Adipocyte (in vitro differentiated cells): ENCODE measurements around the gene PTPN20.

Experiments
- DNase-seq: peaks from one replicate; pipeline ENCODE4 v3.0.0-alpha.2; 2015; ENCODE audit warnings: low read depth
- H3K27me3 ChIP-seq: replicated peaks from 2 replicates; pipeline ENCODE4 v1.7.0; 2013; ENCODE audit warnings: mild to moderate bottlenecking, low read length, moderate library complexity; ENCODE audit not compliant: control insufficient read depth, insufficient read depth
- H3K36me3 ChIP-seq: 2 replicates; pipeline ENCODE4 v1.7.0; 2013; ENCODE audit warnings: low read length, mild to moderate bottlenecking, moderate library complexity; ENCODE audit not compliant: control insufficient read depth, insufficient read depth, severe bottlenecking
- H3K4me1 ChIP-seq: 2 replicates; pipeline ENCODE4 v1.7.0; 2013; ENCODE audit warnings: mild to moderate bottlenecking, low read length, moderate library complexity; ENCODE audit not compliant: control insufficient read depth, insufficient read depth
- H3K4me3 ChIP-seq: 2 replicates; pipeline ENCODE4 v1.7.0; 2013; ENCODE audit warnings: mild to moderate bottlenecking, low read length, moderate library complexity
- H3K9ac ChIP-seq: 2 replicates; pipeline ENCODE4 v1.7.0; 2013; ENCODE audit warnings: mild to moderate bottlenecking, low read length, moderate library complexity
- H3K9me3 ChIP-seq: 2 replicates; pipeline ENCODE4 v1.7.0; 2013; ENCODE audit warnings: mild to moderate bottlenecking, low read length, moderate library complexity; ENCODE audit not compliant: control insufficient read depth

Gene PTPN20

DNA sequence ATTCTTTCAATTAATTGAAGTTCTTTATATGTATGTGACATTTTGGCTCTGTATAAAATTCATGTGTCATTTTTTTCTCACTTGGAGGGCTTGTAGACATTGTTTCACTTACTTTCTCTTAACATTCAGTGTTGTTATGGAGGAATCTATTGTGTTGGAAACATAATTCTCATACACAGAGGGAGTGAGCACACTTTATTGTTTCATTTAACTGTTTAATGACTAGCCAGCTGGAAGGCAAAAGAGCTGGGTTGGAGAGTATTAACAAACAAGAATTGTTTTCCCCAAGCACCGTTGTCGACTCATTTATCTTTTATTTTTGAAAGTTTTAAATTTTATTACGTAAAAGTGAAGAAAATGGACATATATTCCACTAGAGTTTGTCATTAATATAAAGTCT lies 98.8 kb downstream of the PTPN20 start:
- H3K4me1 ChIP-seq: peaks cover 43% of the 10 kb centered on the region
- H3K36me3 ChIP-seq: no peaks in the 10 kb centered on the region
- no peak for DNase-seq
- H3K27me3 ChIP-seq: no peaks in the 10 kb centered on the region
- no peak overlapping the region for H3K4me3 ChIP-seq
- no peaks in the 10 kb centered on the region for H3K9me3 ChIP-seq
- H3K9ac ChIP-seq: no peak overlapping the region

DNA sequence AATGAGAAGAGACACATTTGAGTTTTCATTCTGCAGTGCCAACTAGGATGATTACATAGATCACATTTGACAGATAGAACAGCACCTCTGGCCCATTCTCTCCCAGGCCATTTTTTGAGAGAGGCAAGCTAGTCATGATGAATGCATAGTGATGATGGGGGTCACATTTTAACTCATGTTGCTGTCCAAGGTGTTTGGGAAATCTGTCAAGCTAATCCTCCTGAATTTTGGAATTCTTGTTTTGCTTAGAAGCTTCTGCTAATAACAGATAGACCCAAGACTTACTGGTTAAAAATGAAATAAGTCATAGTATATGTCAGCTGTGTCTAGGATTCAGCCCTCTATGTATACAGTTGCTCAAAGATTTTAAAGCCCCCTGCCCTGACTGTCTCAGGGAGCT lies 101.0 kb downstream of the PTPN20 start:
- H3K9ac ChIP-seq: no peak overlapping the region
- no peaks in the 10 kb centered on the region for H3K9me3 ChIP-seq
- no peaks in the 10 kb centered on the region for H3K27me3 ChIP-seq
- no peak for DNase-seq
- H3K4me1 ChIP-seq: peaks cover 47% of the 10 kb centered on the region
- H3K36me3 ChIP-seq: no peaks in the 10 kb centered on the region
- no peak overlapping the region for H3K4me3 ChIP-seq

DNA sequence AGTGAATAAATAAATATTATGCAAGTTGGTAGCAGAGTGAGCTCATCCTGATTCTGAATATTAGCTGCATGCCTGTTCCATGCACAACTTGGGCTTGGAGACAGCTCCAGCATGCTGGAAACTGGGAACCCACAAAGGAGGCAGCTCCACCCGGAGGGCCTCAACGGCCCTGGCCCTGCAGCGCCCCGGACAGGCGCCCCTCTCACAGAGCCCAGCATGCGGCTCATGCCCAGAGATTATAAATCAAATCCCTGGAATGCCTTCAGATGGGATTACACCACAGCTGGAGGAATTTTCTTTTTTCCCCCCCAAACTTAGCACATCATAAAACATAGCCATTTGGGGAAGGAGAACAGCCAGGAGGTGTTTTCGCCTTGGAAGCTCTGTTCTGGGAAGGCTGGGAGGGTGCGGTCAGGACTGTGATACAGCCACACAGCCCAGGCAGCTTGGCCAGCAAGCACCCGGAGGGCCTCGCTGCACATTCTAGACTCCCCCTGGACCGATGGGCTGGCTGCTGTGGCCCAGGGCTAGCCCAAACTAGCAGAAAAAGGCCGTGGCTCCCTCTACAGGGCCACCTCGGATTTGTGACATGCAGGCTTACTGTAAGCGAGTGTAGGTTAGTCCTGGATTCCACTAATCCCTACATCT lies 102.4 kb downstream of the PTPN20 start:
- H3K4me3 ChIP-seq: no peak overlapping the region
- peak overlapping the region; percentile 74 for H3K9ac ChIP-seq
- H3K9me3 ChIP-seq: no peaks in the 10 kb centered on the region
- H3K36me3 ChIP-seq: no peaks in the 10 kb centered on the region
- DNase-seq: no peak
- peaks cover 41% of the 10 kb centered on the region for H3K4me1 ChIP-seq
- H3K27me3 ChIP-seq: no peaks in the 10 kb centered on the region

DNA sequence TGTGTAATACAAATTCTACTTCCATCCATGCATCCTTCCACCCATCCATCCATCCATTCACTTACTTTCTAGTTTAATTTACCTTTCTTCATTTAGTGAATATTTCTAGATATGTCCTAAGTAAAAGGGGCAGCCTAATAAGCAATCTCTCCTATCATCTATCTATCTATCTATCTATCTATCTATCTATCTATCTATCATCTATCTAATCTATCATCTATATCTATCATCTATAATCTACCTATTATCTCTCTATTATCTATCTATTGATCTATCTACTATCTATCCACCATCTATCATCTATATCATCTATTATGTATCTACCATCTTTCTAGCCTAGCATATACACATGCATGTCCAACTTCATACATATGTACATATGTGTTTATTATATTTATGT lies 104.2 kb downstream of the PTPN20 start:
- H3K4me1 ChIP-seq: peaks cover 36% of the 10 kb centered on the region
- H3K27me3 ChIP-seq: no peaks in the 10 kb centered on the region
- no peaks in the 10 kb centered on the region for H3K9me3 ChIP-seq
- no peaks in the 10 kb centered on the region for H3K36me3 ChIP-seq
- DNase-seq: no peak
- H3K4me3 ChIP-seq: no peak overlapping the region
- H3K9ac ChIP-seq: no peak overlapping the region

DNA sequence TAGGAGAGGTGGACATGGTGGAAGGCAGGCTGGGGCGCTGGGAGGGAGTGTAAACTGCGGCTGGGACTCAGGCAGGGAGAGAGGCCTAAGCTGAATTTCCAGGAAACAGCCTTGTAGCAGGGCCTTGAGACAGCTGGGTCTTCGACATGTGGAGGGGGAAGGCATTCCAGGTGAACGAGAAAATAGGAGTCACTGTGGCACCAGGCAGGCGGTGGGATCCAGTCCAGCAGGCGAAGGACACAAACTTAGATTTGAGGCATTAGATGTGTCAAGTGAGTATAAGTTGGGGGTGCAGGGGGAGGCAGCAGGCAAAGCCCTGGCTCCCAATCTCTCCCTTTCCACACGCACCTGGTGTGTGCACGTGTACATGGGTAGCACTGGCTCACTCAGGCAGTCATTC lies 105.3 kb downstream of the PTPN20 start:
- Histone ChIP-seq H3K4me1 (peaks cover 36% of the 10 kb centered on the region), H3K4me3 (no peak overlapping the region), H3K36me3 (no peaks in the 10 kb centered on the region), H3K9ac (no peak overlapping the region), H3K27me3 (no peaks in the 10 kb centered on the region), H3K9me3 (no peaks in the 10 kb centered on the region)
- no peak for DNase-seq

GRCh38 chr10:47018026-47018735 lies 107.0 kb downstream of the PTPN20 start:
- Histone ChIP-seq H3K4me3 (no peak overlapping the region), H3K4me1 (peaks cover 34% of the 10 kb centered on the region), H3K36me3 (no peaks in the 10 kb centered on the region), H3K9me3 (no peaks in the 10 kb centered on the region), H3K27me3 (no peaks in the 10 kb centered on the region), H3K9ac (no peak overlapping the region)
- DNase-seq: no peak

DNA sequence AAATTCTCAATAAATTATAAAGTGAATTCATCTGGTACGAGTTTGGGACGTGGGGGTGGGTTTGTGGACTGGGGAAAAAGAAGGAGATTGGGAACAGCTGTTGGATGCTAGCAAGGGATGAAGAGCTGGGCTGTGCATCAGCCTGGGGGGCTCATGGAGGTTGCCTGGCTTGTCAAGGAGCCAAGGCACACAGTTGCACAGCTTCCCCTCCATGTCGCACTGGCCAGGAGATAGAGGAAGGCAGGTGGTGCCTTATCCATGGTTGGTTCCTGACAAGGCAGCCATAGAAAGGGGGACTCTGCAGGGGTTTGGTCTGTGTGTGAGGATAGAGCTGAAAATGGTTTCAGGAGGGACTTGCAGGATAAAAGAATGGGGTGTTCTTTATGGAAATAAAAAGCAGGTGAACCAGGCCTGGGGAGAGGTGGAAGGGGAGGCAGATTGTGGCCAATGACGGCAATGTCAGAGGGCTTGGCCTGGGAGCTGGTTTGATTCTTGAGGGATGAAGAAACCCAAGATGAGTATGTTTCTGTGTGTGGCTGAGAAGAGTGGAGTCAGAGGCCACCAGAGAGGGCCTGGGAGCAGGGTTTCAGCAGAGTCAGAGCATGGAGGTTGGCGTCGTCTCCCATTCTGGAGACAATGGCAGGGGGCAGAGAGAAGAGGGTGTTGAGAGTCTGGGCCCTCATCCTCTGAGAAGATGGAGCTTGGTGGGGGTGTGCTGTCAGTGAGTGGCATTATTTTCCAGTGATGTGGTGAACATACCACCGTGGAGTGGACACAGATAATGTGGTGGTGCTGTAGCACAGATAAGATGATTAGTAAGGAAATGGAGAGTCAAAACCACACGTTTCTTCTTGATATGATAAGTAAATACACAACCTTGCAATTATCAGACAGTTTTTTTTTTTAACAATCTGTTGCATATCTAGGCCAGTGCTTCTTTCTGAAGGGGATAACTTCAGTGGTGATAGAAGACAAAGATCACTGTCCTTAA lies 108.2 kb downstream of the PTPN20 start:
- no peaks in the 10 kb centered on the region for H3K27me3 ChIP-seq
- DNase-seq: no peak
- H3K9me3 ChIP-seq: no peaks in the 10 kb centered on the region
- peaks cover 26% of the 10 kb centered on the region for H3K4me1 ChIP-seq
- H3K9ac ChIP-seq: no peak overlapping the region
- no peaks in the 10 kb centered on the region for H3K36me3 ChIP-seq
- no peak overlapping the region for H3K4me3 ChIP-seq

DNA sequence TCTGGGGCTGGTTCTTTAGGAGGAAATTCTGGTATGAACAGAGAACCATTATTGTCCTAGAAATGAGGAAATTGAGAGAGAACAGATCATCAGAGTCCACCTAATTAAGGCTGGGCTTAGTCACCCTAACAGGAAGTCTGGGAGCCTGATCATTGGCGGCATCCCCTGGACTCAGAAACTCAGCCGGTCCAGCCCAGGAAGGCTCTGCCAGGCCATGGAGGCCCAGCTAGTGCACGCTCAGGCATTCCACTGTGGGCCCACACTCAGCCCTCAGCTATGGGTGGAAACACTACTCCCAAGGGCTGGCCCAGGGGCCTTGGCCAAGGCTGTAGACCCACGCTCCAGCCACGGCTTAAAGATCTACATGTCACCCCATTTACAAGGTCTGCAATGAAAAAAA lies 109.2 kb downstream of the PTPN20 start:
- DNase-seq: peak; percentile 36
- Histone ChIP-seq H3K4me3 (no peak overlapping the region), H3K36me3 (no peaks in the 10 kb centered on the region), H3K4me1 (peaks cover 27% of the 10 kb centered on the region), H3K9ac (no peak overlapping the region), H3K9me3 (no peaks in the 10 kb centered on the region), H3K27me3 (no peaks in the 10 kb centered on the region)

DNA sequence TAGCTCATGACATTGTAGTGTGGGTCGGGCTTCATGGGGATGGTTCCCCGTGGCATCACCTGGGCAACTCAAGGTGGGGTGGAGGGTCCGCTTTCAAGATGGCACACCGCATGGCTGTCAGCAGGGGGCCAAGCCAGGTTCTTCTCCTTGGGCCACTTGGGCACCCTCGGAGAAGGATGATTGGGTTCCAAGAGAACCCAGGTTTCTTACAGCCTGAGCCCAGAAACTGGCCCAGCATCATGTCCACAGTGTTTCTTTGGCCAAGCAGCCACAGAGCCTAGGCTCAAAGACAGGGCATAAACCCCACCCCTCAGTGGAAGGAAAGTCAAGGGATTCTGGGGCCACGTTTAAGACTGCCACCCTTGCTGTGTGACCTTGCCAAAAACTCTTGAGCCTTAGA lies 110.6 kb downstream of the PTPN20 start:
- Histone ChIP-seq H3K9me3 (no peaks in the 10 kb centered on the region), H3K27me3 (no peaks in the 10 kb centered on the region), H3K4me1 (peaks cover 29% of the 10 kb centered on the region), H3K9ac (no peak overlapping the region), H3K4me3 (no peak overlapping the region), H3K36me3 (no peaks in the 10 kb centered on the region)
- no peak for DNase-seq

GRCh38 chr10:47022311-47023131 lies 111.3 kb downstream of the PTPN20 start:
- no peaks in the 10 kb centered on the region for H3K9me3 ChIP-seq
- H3K36me3 ChIP-seq: no peaks in the 10 kb centered on the region
- H3K4me3 ChIP-seq: no peak overlapping the region
- H3K9ac ChIP-seq: peak overlapping the region; percentile 4
- H3K4me1 ChIP-seq: peaks cover 29% of the 10 kb centered on the region
- H3K27me3 ChIP-seq: no peaks in the 10 kb centered on the region
- DNase-seq: no peak
